DND-41 (cell line): ENCODE data around the gene SPARCL1.

ENCODE experiments used
- ATAC-seq: fragments of 200-7000 bp; cut with Tn5 transposase; 3 replicates; pipeline ENCODE4 v1.9.1; 2021; ENCODE audit warnings: low read depth; ENCODE audit not compliant: insufficient read depth
- DNase-seq: peaks from one replicate; pipeline ENCODE4 v3.0.0-alpha.2; 2020
- H2AFZ ChIP-seq: 2 replicates; pipeline ENCODE4 v1.6.0; 2012; ENCODE audit warnings: low read depth, low read length
- H3K27ac ChIP-seq: 2 replicates; pipeline ENCODE4 v1.5.1; 2012; ENCODE audit warnings: low read length, inconsistent platforms
- H3K27me3 ChIP-seq: fragments of 200-600 bp; sonication (generic); 2 replicates; pipeline ENCODE4 v1.6.0; 2012; ENCODE audit warnings: low read length, mild to moderate bottlenecking, inconsistent platforms; ENCODE audit not compliant: insufficient read depth, poor library complexity
- H3K36me3 ChIP-seq: 2 replicates; pipeline ENCODE4 v1.5.1; 2012; ENCODE audit warnings: low read length, inconsistent platforms; ENCODE audit not compliant: insufficient read depth
- H3K4me1 ChIP-seq: 2 replicates; pipeline ENCODE4 v1.5.1; 2012; ENCODE audit warnings: mild to moderate bottlenecking, low read length; ENCODE audit not compliant: insufficient read depth
- H3K4me2 ChIP-seq: 2 replicates; pipeline ENCODE4 v1.6.0; 2012; ENCODE audit warnings: mild to moderate bottlenecking, moderate library complexity, low read length, inconsistent platforms; ENCODE audit not compliant: insufficient read depth
- H3K4me3 ChIP-seq, 2 experiments: fragments of 200-600 bp in 1 of 2; shearing (Covaris generic) in 1 of 2; 2 replicates each; pipeline ENCODE4 v1.5.1; 2012 to 2016; ENCODE audit warnings: inconsistent platforms in 2 of 2, low read length in 2 of 2, mild to moderate bottlenecking in 2 of 2, low read depth in 1 of 2, moderate library complexity in 1 of 2
- H3K79me2 ChIP-seq: 2 replicates; pipeline ENCODE4 v1.6.0; 2012; ENCODE audit warnings: low read length, inconsistent platforms; ENCODE audit not compliant: insufficient read depth
- H3K9ac ChIP-seq: 2 replicates; pipeline ENCODE4 v1.6.0; 2012; ENCODE audit warnings: low read depth, mild to moderate bottlenecking, inconsistent platforms, low read length, moderate library complexity
- H3K9me3 ChIP-seq: 2 replicates; pipeline ENCODE4 v1.5.1; 2012; ENCODE audit warnings: low read length, moderate library complexity, mild to moderate bottlenecking, inconsistent platforms; ENCODE audit not compliant: insufficient read depth, severe bottlenecking
- H4K20me1 ChIP-seq: 2 replicates; pipeline ENCODE4 v1.6.0; 2012; ENCODE audit warnings: low read length; ENCODE audit not compliant: insufficient read depth
- EZH2 ChIP-seq: IDR thresholded peaks from 3 replicates; pipeline ENCODE4 v1.6.1; 2012; ENCODE audit warnings: borderline replicate concordance, low read depth, mild to moderate bottlenecking, moderate library complexity, low read length, inconsistent platforms; ENCODE audit not compliant: severe bottlenecking
- TF ChIP-seq, protein P1 (sequence below): IDR thresholded peaks from 2 replicates; pipeline ENCODE4 v1.5.1; 2012; ENCODE audit warnings: borderline replicate concordance, low read length, moderate library complexity, mild to moderate bottlenecking; ENCODE audit not compliant: poor library complexity, severe bottlenecking; ENCODE audit errors: extremely low read depth

Gene SPARCL1

DNA sequence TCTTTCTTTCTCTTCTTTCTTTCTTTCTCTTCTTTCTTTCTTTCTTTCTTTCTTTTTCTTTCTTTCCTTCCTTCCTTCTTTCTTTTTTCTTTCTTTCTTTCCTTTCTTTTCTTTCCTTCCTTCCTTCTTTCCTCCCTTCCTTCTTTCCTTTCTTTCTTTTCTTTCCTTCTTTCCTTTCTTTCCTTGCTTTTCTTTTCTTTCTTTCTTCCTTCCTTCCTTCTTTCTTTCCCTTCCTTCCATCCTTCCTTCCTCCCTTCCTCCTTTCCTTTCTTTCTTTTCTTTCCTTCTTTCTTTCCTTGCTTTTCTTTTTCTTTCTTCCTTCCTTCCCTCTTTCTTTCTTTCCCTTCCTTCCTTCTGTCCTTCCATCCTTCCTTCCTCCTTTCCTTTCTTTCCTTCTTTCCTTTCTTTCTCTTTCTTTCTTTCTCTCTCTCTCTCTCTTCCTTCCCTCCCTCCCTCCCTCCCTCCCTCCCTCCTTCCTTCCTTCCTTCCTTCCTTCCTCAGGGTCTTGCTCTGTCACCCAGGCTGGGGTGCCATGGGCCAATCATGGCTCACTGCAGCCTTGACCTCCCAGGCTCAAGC is 13.6 kb upstream of the SPARCL1 start:
- Histone ChIP-seq H3K27ac (no peak overlapping the region), H3K4me1 (no peaks in the 10 kb centered on the region), H4K20me1 (no peaks in the 10 kb centered on the region), H3K79me2 (no peaks in the 10 kb centered on the region), H3K9me3 (no peaks in the 10 kb centered on the region), H3K4me3 (no peak overlapping the region), H2AFZ (no peak overlapping the region), H3K36me3 (no peaks in the 10 kb centered on the region), H3K4me2 (no peak overlapping the region), H3K9ac (no peak overlapping the region), H3K27me3 (no peaks in the 10 kb centered on the region)
- TF ChIP-seq, protein P1, sequence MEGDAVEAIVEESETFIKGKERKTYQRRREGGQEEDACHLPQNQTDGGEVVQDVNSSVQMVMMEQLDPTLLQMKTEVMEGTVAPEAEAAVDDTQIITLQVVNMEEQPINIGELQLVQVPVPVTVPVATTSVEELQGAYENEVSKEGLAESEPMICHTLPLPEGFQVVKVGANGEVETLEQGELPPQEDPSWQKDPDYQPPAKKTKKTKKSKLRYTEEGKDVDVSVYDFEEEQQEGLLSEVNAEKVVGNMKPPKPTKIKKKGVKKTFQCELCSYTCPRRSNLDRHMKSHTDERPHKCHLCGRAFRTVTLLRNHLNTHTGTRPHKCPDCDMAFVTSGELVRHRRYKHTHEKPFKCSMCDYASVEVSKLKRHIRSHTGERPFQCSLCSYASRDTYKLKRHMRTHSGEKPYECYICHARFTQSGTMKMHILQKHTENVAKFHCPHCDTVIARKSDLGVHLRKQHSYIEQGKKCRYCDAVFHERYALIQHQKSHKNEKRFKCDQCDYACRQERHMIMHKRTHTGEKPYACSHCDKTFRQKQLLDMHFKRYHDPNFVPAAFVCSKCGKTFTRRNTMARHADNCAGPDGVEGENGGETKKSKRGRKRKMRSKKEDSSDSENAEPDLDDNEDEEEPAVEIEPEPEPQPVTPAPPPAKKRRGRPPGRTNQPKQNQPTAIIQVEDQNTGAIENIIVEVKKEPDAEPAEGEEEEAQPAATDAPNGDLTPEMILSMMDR: no peak
- no peak for TF ChIP-seq EZH2
- DNase-seq (no peak), ATAC-seq (no peak)

DNA sequence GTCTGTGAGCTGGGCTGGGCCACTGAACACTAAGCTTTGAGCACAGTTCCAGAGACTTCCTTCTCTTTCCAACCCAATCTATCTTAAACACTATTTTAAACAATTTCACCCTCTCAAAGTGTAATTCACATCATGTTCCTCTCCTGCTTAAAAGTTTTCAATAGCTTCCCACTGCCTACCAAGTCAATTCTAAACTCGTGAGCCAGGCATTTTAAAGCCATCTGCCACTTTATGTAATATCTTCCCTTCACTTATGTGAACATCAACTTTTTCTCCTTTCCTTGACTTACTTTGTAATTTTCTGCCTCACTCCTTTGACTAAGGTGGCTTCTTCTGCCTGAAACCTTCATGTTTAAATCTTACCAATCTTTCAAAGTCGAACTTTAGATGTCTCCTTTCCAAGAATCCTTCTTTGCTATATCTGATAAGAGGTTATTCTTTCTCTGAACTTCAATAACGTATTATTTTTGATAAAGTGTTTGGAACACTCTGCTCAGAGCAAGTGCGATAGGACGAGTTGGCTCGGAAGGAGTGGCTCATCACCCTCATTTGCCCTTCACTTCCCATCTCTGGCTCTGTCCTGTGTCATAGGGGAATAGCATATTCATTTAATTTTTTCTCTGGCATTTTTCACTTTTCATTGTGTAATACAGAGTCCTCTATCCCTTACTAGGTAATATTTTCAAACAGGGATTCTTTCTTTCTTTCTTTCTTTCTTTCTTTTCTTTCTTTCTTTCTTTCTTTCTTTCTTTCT is 13.0 kb upstream of the SPARCL1 start:
- no peak overlapping the region for H3K4me3 ChIP-seq
- ATAC-seq (no peak), DNase-seq (no peak)
- H3K27me3 ChIP-seq: no peaks in the 10 kb centered on the region
- H3K9ac ChIP-seq: no peak overlapping the region
- H3K27ac ChIP-seq: no peak overlapping the region
- H3K79me2 ChIP-seq: no peaks in the 10 kb centered on the region
- H3K4me1 ChIP-seq: no peaks in the 10 kb centered on the region
- TF ChIP-seq, protein P1: no peak
- TF ChIP-seq EZH2: no peak
- H2AFZ ChIP-seq: no peak overlapping the region
- no peaks in the 10 kb centered on the region for H4K20me1 ChIP-seq
- H3K9me3 ChIP-seq: no peaks in the 10 kb centered on the region
- no peaks in the 10 kb centered on the region for H3K36me3 ChIP-seq
- no peak overlapping the region for H3K4me2 ChIP-seq

- H3K9ac ChIP-seq: no peak overlapping the region
- no peaks in the 10 kb centered on the region for H3K79me2 ChIP-seq
- no peak overlapping the region for H2AFZ ChIP-seq
- H4K20me1 ChIP-seq: no peaks in the 10 kb centered on the region
- H3K4me1 ChIP-seq: no peaks in the 10 kb centered on the region
- no peak overlapping the region for H3K4me3 ChIP-seq
- no peak overlapping the region for H3K27ac ChIP-seq
- TF ChIP-seq EZH2: no peak
- TF ChIP-seq, protein P1: no peak
- H3K9me3 ChIP-seq: no peaks in the 10 kb centered on the region
- no peak overlapping the region for H3K4me2 ChIP-seq
- ATAC-seq: no peak
- H3K36me3 ChIP-seq: no peaks in the 10 kb centered on the region
- no peak for DNase-seq
- no peaks in the 10 kb centered on the region for H3K27me3 ChIP-seq
Observed at GRCh38 chr4:87541521-87541920, 12.3 kb upstream of the SPARCL1 start.
